Transverse colon (tissue), 4 donors: ENCODE data around the gene REXO2.

Source experiments
- CTCF ChIP-seq, 5 experiments: fragments of 200-600 bp in 3 of 5; fragments of 450-650 bp in 2 of 5; sonication (generic) in 3 of 5; IDR thresholded peaks; 1 replicate in 2 of 5; 2 replicates in 3 of 5; pipeline ENCODE4 v1.5.1; 2016 to 2017; ENCODE audit warnings: antibody characterized with exemption in 5 of 5, inconsistent platforms in 3 of 5, mild to moderate bottlenecking in 2 of 5, moderate library complexity in 1 of 5
- POLR2A ChIP-seq: fragments of 450-650 bp; IDR thresholded peaks from one replicate; pipeline ENCODE4 v1.6.1; 2016; ENCODE audit warnings: antibody characterized with exemption, mild to moderate bottlenecking, moderate library complexity
- POLR2AphosphoS5 ChIP-seq, 3 donors: sonication (generic); formaldehyde crosslinking; IDR thresholded peaks; one replicate each; pipeline ENCODE4 v1.6.1; 2016; ENCODE audit warnings: antibody characterized with exemption in 3 of 3

DNA sequence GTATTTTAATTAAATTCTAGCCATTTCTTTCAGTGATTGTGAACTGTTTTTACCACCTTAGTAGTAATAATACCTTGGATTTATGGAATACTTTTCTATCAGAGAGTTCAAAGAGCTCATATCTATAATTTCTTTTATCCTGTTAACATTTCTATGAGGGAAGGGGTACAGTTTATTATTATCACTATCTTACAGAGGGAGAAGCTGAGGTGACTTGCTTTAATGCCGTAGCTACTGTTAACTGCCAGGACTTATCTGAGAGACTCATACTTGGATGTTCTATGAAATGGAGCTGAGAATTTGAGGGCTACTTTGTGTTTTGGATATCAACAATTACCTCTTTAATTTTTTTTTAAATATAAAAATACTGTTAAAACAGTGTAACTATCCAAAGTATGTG, 3.3 kb downstream of the REXO2 start:
- TF ChIP-seq POLR2A (no peak), CTCF (IDR thresholded peaks at IDR 0.05) (no peak), POLR2AphosphoS5 (IDR thresholded peaks at IDR 0.05) (no peak)
